Measurements from ENCODE around the gene TAAR5.

GRCh38 chr6:132612449-132613108 lies 23.0 kb upstream of the TAAR5 start:
- no peak for TF ChIP-seq POLR2AphosphoS5 (IDR thresholded peaks at IDR 0.05; ENCODE audit: insufficient read depth, low read depth, low read length)
- TF ChIP-seq EZH2 (IDR thresholded peaks at IDR 0.05; ENCODE audit: borderline replicate concordance, low read depth, low read length, severe bottlenecking): no peak
- TF ChIP-seq CTCF (IDR thresholded peaks at IDR 0.05; ENCODE audit: extremely low read depth in 1 of 2, insufficient read depth in 1 of 2, low read depth in 1 of 2, low read length in 2 of 2): no peak
- no peak for TF ChIP-seq POLR2A (IDR thresholded peaks at IDR 0.05; ENCODE audit: low read depth, low read length)
- no peak for TF ChIP-seq MYC (IDR thresholded peaks at IDR 0.05; ENCODE audit: low read depth, low read length)
- TF ChIP-seq GATA2 (IDR thresholded peaks at IDR 0.05; ENCODE audit: insufficient read depth, insufficient read length, low read depth, low read length): no peak

All from endothelial cell of umbilical vein (primary cell).